Kidney (tissue), 14 donors: Measurements from ENCODE around the gene BACH1. TPM values are rescaled to one million over a fixed set of nuclear protein-coding genes. Genes with fewer than 3 reads are reported as not detected.

Experiments
- DNase-seq, 5 donors: peaks; one replicate each; pipeline ENCODE4 v3.0.0-alpha.2; 2013 to 2020
- FAIRE-seq: peaks from 2 replicates; lab custom pipeline; 2012; peaks lifted over from hg19 to GRCh38; lab: Jason Lieb, UNC
- H3K27ac ChIP-seq, 2 donors: one replicate each; pipeline ENCODE4 v1.7.0; 2013; ENCODE audit warnings: low read depth in 2 of 2, low read length in 2 of 2, inconsistent platforms in 1 of 2
- H3K27me3 ChIP-seq: one replicate; pipeline ENCODE4 v1.7.1; 2013; ENCODE audit warnings: low read length, inconsistent platforms; ENCODE audit not compliant: control insufficient read depth, insufficient read depth
- H3K36me3 ChIP-seq, 3 donors: one replicate each; pipeline versions ENCODE4 v1.7.0 to v1.7.1; 2013; ENCODE audit warnings: low read length in 3 of 3, control low read depth in 1 of 3, inconsistent platforms in 1 of 3; ENCODE audit not compliant: insufficient read depth in 3 of 3, control insufficient read depth in 2 of 3
- H3K4me1 ChIP-seq, 3 donors: one replicate each; pipeline versions ENCODE4 v1.7.0 to v1.7.1; 2013; ENCODE audit warnings: low read length in 3 of 3, inconsistent platforms in 1 of 3, low read depth in 1 of 3; ENCODE audit not compliant: control insufficient read depth in 2 of 3, insufficient read depth in 2 of 3
- H3K4me3 ChIP-seq, 3 donors: one replicate each; pipeline versions ENCODE4 v1.7.0 to v1.8.1; 2013; ENCODE audit warnings: low read length in 3 of 3, control low read depth in 1 of 3, inconsistent platforms in 1 of 3
- H3K9ac ChIP-seq, 3 donors: one replicate each; pipeline versions ENCODE4 v1.7.0 to v1.7.1; 2013; ENCODE audit warnings: low read length in 3 of 3, control low read depth in 1 of 3, inconsistent platforms in 1 of 3
- H3K9me3 ChIP-seq, 3 donors: one replicate each; pipeline versions ENCODE4 v1.7.0 to v1.7.1; 2013; ENCODE audit warnings: low read length in 3 of 3, control low read depth in 1 of 3, inconsistent platforms in 1 of 3; ENCODE audit not compliant: control insufficient read depth in 2 of 3, insufficient read depth in 1 of 3
- intact Hi-C: fragments of 100-400 bp; cut with DNase I; formaldehyde crosslinking; loops from one replicate; pipeline ENCODE4 v1.11.1; 2022
- polyA plus RNA-seq: library from polyadenylated mRNA; stranded (reverse); fragments of 350-450 nt; fragmentation: Illumina TruSeq; extraction: RNeasy Lipid Tissue Mini Kit (QIAGEN cat#74804); gene quantifications from one replicate; pipeline ENCODE4 v1.2.3, GENCODE V29; 2014; ENCODE audit warnings: low read depth, low replicate concordance; ENCODE audit not compliant: insufficient read depth
- total RNA-seq: library from RNA; stranded (reverse); fragmentation: NEBNext Ultra II Directional; extraction: Animal tissue kit (Norgen Biotek cat#: 25700); gene quantifications from one replicate; pipeline ENCODE4 v1.2.1, GENCODE V29; 2021
- TF ChIP-seq, protein P1 (sequence below): IDR thresholded peaks from 3 replicates; pipeline ENCODE4 v1.5.1; 2012; ENCODE audit warnings: mild to moderate bottlenecking, moderate library complexity, borderline replicate concordance; ENCODE audit not compliant: insufficient read depth; ENCODE audit errors: extremely low read depth
- donor health status: control.
- donor health status: control.
- donor health status: control.
- donor health status: control.
- donor health status: control.
- donor health status: DM: yes; HTN: yes; CAD: no.
- donor health status: Normal renal cell carcinoma (clear cell type).

BACH1 gene
- total and polyA plus RNA-seq, 2 donors from 2014 or later = 5.6 to 85.1 TPM

DNA sequence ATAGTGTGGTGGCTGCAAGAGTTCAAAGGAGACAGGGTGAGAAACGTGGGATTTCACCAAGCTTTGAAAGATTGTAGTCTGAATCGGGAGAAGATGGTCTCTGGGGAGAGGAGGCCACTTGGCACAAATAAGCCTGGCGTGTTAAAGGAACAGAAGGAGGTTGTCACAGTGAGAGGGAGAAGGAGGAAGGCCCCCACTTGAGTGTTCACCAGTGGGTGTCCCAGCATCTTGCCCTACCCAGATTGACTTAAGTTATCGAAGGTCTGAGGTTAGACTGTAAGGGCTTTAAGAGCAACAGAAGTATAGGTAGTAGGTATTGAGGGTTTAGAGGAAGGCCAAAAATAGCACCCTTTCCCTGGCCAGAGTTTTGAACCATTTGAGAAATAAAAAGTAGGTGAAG is 48.0 kb downstream of the BACH1 start:
- DNase-seq (no peak), FAIRE-seq (no peak)
- Histone ChIP-seq H3K4me3 (no peak overlapping the region), H3K9ac (no peak overlapping the region), H3K9me3 (no peaks in the 10 kb centered on the region), H3K27me3 (no peaks in the 10 kb centered on the region), H3K27ac (peak overlapping the region; percentile 22 to 62), H3K4me1 (peaks cover 0 to 15% (median 13%) of the 10 kb centered on the region in 3 donors), H3K36me3 (peaks cover 0 to 3% (median 3%) of the 10 kb centered on the region in 3 donors)
- intact Hi-C loops = no loop called here
- TF ChIP-seq, protein P1, sequence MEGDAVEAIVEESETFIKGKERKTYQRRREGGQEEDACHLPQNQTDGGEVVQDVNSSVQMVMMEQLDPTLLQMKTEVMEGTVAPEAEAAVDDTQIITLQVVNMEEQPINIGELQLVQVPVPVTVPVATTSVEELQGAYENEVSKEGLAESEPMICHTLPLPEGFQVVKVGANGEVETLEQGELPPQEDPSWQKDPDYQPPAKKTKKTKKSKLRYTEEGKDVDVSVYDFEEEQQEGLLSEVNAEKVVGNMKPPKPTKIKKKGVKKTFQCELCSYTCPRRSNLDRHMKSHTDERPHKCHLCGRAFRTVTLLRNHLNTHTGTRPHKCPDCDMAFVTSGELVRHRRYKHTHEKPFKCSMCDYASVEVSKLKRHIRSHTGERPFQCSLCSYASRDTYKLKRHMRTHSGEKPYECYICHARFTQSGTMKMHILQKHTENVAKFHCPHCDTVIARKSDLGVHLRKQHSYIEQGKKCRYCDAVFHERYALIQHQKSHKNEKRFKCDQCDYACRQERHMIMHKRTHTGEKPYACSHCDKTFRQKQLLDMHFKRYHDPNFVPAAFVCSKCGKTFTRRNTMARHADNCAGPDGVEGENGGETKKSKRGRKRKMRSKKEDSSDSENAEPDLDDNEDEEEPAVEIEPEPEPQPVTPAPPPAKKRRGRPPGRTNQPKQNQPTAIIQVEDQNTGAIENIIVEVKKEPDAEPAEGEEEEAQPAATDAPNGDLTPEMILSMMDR = no peak

- no peak overlapping the region for H3K9ac ChIP-seq
- peak in 2 of 5 donors; percentile 35 to 50 for DNase-seq
- FAIRE-seq = no peak
- intact Hi-C loops = no loop called here
- H3K4me3 ChIP-seq = no peak overlapping the region
- peaks cover 0 to 15% (median 13%) of the 10 kb centered on the region in 3 donors for H3K4me1 ChIP-seq
- no peaks in the 10 kb centered on the region for H3K9me3 ChIP-seq
- TF ChIP-seq, protein P1 = no peak
- H3K36me3 ChIP-seq = peaks cover 0 to 3% (median 3%) of the 10 kb centered on the region in 3 donors
- peak overlapping the region in 1 of 2 donors; percentile 62 for H3K27ac ChIP-seq
- no peaks in the 10 kb centered on the region for H3K27me3 ChIP-seq
Measured at GRCh38 chr21:29347274-29347681, 48.6 kb downstream of the BACH1 start.

DNA sequence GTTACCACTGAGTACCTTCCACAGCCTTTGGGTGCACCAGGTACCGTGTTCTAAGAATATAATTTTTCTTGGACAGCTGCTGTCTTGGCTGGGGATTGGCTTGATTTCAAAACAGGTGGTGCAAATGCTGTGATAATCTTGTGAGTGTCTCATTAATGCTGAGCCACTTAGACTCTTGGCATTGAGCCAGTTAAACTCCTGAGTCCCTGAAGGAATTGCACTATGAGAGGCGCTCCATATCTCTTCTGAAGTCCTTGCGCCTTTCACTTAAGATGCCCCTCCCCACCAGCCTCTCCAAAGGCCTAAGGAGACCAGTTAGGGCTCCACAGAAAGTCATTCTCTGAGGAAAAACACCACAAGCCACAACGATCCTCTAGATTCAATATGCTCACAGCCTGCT is 51.0 kb downstream of the BACH1 start:
- no peak overlapping the region for H3K9ac ChIP-seq
- intact Hi-C loops = loop anchor here (10.0 kb wide), 1 partner anchor 185 kb away; no protein-coding TSS in a partner anchor
- no peak overlapping the region for H3K4me3 ChIP-seq
- no peaks in the 10 kb centered on the region for H3K27me3 ChIP-seq
- H3K36me3 ChIP-seq = peaks cover 0 to 3% (median 2%) of the 10 kb centered on the region in 3 donors
- DNase-seq (no peak), FAIRE-seq (no peak)
- TF ChIP-seq, protein P1 = no peak
- no peaks in the 10 kb centered on the region for H3K9me3 ChIP-seq
- H3K27ac ChIP-seq = no peak overlapping the region
- H3K4me1 ChIP-seq = peaks cover 0 to 15% (median 13%) of the 10 kb centered on the region in 3 donors
